ENCODE results near the gene SLC25A48. TPM values are rescaled to one million over a fixed set of nuclear protein-coding genes. Genes with fewer than 3 reads are reported as not detected.
A peak's percentile ranks its signal among the peaks of the same experiment; 100 is the strongest.

Gene SLC25A48
- total and polyA plus RNA-seq, 2 of the 4 experiments (the other 2 are of a cell fraction) = not detected

GRCh38 chr5:135887881-135888614 lies 53.6 kb downstream of the SLC25A48 start:
- ChIA-PET CTCF (interaction anchor here (0.6 to 2.1 kb wide), 7 partner anchors 11 to 416 kb away, joined by 3 to 18 read pairs (median 3); no protein-coding TSS in a partner anchor), POLR2A (ENCODE audit: unreplicated experiment) (no interaction called here)
- H3K4me1 ChIP-seq (ENCODE audit: control insufficient read depth, insufficient read depth, low read length) = peaks cover 9% of the 10 kb centered on the region; the same call in 1 of the 2 replicates
- no peaks in the 10 kb centered on the region for H3K9me1 ChIP-seq (ENCODE audit: insufficient read depth, low read length)
- no peaks in the 10 kb centered on the region for H3K79me1 ChIP-seq (ENCODE audit: low read depth in 1 of 2, low read length in 2 of 2)
- H3K9me3 ChIP-seq (ENCODE audit: control insufficient read depth, insufficient read depth, low read length) = no peaks in the 10 kb centered on the region
- no peak overlapping the region for H2BK5ac ChIP-seq (ENCODE audit: low read depth, low read length, poor library complexity, severe bottlenecking)
- no peak overlapping the region for H2BK15ac ChIP-seq (ENCODE audit: low read depth, low read length)
- no peak overlapping the region for H4K91ac ChIP-seq (ENCODE audit: insufficient read depth, low read depth, low read length)
- H3K9ac ChIP-seq (ENCODE audit: low read depth, low read length) = no peak overlapping the region
- no peaks in the 10 kb centered on the region for H3K36me3 ChIP-seq (ENCODE audit: control insufficient read depth, insufficient read depth, low read length)
- no peak overlapping the region for H3K27ac ChIP-seq (ENCODE audit: insufficient read depth, low read length)
- in situ Hi-C loops (cut with MboI; ENCODE audit: low sequenced_read_pairs) (loop anchor here (5.0 kb wide), 2 partner anchors 194 to 324 kb away; no protein-coding TSS in a partner anchor), intact Hi-C loops (cut with micrococcal nuclease) (loop anchor here (1.0 to 10.0 kb wide), 6 partner anchors 129 to 537 kb away; no protein-coding TSS in a partner anchor), dilution Hi-C loops (cut with HindIII; ENCODE audit: low sequenced_read_pairs, unreplicated experiment) (no loop called here)
- no peaks in the 10 kb centered on the region for H4K20me1 ChIP-seq (ENCODE audit: insufficient read depth, low read length)
- DNase-seq (peak; percentile 52), ATAC-seq (ENCODE audit: low read depth) (peak; percentile 69)
- no peak overlapping the region for H2AK5ac ChIP-seq (ENCODE audit: low read depth, low read length)
- H3K4me2 ChIP-seq (ENCODE audit: low read depth, low read length) = no peak overlapping the region
- H4K5ac ChIP-seq (ENCODE audit: low read depth, low read length) = no peak overlapping the region
- no peak overlapping the region for H3K23ac ChIP-seq (ENCODE audit: low read depth, low read length)
- H3K27me3 ChIP-seq (ENCODE audit: control insufficient read depth, insufficient read depth, low read length) = peaks cover 15% of the 10 kb centered on the region
- no peak overlapping the region for H4K8ac ChIP-seq (ENCODE audit: low read depth in 2 of 2, low read length in 2 of 2)
- H2AFZ ChIP-seq (replicated peaks; ENCODE audit: low read length, poor library complexity) = no peak overlapping the region
- no peak overlapping the region for H2BK120ac ChIP-seq (ENCODE audit: low read depth, low read length)
- H3K14ac ChIP-seq (replicated peaks; ENCODE audit: low read depth, low read length) = no peak overlapping the region
- whole genome bisulfite sequencing, 2 experiments (ENCODE audit: extremely low coverage in 2 of 2, insufficient read length in 1 of 2) = 88% methylated on average over 1 of the region's 13 CpGs; no CpG with 5 or more reads in 1 of the 2 experiments
- H2AK9ac ChIP-seq (replicated peaks; ENCODE audit: low read depth, low read length, poor library complexity) = no peak overlapping the region
- no peak overlapping the region for H3K56ac ChIP-seq (ENCODE audit: extremely low read depth, insufficient read depth, low read length)
- no peak overlapping the region for H3K4ac ChIP-seq (ENCODE audit: low read depth, low read length)
- H3K18ac ChIP-seq (ENCODE audit: low read depth, low read length) = no peak overlapping the region
- no TSS peak for BruUV-seq (replicated peaks)
- H2BK20ac ChIP-seq (ENCODE audit: low read depth, low read length) = no peak overlapping the region
- H3K4me3 ChIP-seq (ENCODE audit: insufficient read depth, low read depth, low read length) = no peak overlapping the region
- TF ChIP-seq SMC3 (IDR thresholded peaks at IDR 0.05; ENCODE audit: low read depth, low read length) (no peak; the same call in 1 of the 2 replicates), RFX5 (IDR thresholded peaks at IDR 0.05; ENCODE audit: low read depth, low read length) (no peak), BHLHE40 (IDR thresholded peaks at IDR 0.05; ENCODE audit: low read depth, low read length) (no peak), FOS (IDR thresholded peaks at IDR 0.05; ENCODE audit: low read depth, low read length) (no peak), MAFK (IDR thresholded peaks at IDR 0.05; ENCODE audit: low read depth, low read length) (no peak), RAD21 (IDR thresholded peaks at IDR 0.05; ENCODE audit: low read length) (peak; percentile 7; the same call in 1 of the 2 replicates), MAZ (IDR thresholded peaks at IDR 0.05; ENCODE audit: borderline replicate concordance, low read depth, low read length) (peak; percentile 24; the same call in 1 of the 2 replicates), CEBPB (IDR thresholded peaks at IDR 0.05; ENCODE audit: low read depth, low read length) (peak; percentile 72), POLR2A (IDR thresholded peaks at IDR 0.05; ENCODE audit: low read depth, low read length) (no peak), RCOR1 (IDR thresholded peaks at IDR 0.05; ENCODE audit: insufficient replicate concordance, low read length) (no peak), CHD1 (IDR thresholded peaks at IDR 0.05; ENCODE audit: low read depth, low read length) (no peak), NFE2L2 (IDR thresholded peaks at IDR 0.05; ENCODE audit: low read depth, low read length) (no peak)
- TF ChIP-seq, protein P1, sequence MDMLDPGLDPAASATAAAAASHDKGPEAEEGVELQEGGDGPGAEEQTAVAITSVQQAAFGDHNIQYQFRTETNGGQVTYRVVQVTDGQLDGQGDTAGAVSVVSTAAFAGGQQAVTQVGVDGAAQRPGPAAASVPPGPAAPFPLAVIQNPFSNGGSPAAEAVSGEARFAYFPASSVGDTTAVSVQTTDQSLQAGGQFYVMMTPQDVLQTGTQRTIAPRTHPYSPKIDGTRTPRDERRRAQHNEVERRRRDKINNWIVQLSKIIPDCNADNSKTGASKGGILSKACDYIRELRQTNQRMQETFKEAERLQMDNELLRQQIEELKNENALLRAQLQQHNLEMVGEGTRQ (IDR thresholded peaks at IDR 0.05; ENCODE audit: low read depth, low read length) = no peak
- TF ChIP-seq, protein P2, sequence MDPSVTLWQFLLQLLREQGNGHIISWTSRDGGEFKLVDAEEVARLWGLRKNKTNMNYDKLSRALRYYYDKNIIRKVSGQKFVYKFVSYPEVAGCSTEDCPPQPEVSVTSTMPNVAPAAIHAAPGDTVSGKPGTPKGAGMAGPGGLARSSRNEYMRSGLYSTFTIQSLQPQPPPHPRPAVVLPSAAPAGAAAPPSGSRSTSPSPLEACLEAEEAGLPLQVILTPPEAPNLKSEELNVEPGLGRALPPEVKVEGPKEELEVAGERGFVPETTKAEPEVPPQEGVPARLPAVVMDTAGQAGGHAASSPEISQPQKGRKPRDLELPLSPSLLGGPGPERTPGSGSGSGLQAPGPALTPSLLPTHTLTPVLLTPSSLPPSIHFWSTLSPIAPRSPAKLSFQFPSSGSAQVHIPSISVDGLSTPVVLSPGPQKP (IDR thresholded peaks at IDR 0.05; ENCODE audit: borderline replicate concordance, low read depth, low read length) = no peak
- TF ChIP-seq, protein P3, sequence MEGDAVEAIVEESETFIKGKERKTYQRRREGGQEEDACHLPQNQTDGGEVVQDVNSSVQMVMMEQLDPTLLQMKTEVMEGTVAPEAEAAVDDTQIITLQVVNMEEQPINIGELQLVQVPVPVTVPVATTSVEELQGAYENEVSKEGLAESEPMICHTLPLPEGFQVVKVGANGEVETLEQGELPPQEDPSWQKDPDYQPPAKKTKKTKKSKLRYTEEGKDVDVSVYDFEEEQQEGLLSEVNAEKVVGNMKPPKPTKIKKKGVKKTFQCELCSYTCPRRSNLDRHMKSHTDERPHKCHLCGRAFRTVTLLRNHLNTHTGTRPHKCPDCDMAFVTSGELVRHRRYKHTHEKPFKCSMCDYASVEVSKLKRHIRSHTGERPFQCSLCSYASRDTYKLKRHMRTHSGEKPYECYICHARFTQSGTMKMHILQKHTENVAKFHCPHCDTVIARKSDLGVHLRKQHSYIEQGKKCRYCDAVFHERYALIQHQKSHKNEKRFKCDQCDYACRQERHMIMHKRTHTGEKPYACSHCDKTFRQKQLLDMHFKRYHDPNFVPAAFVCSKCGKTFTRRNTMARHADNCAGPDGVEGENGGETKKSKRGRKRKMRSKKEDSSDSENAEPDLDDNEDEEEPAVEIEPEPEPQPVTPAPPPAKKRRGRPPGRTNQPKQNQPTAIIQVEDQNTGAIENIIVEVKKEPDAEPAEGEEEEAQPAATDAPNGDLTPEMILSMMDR (conservative IDR thresholded peaks at IDR 0.05; ENCODE audit: low read depth, low read length) = no peak
